ENCODE data around the gene OR51A2.
"Not testable (repeated sequence)": the region's sequence is repeated elsewhere in the genome, so short reads cannot be mapped to it uniquely, and the experiment has no call there.

The OR51A2 gene

GRCh38 chr11:4955613-4956012, at the start of gene OR51A2:
OR51A2 (minus strand) TSS chr11:4955713; CDS start chr11:4955713, 0 bp downstream.
- in situ Hi-C loops (cut with HindIII; ENCODE audit: low sequenced_read_pairs): not testable (repeated sequence)

- in situ Hi-C loops (cut with HindIII; ENCODE audit: low sequenced_read_pairs): no loop called here
Observed at GRCh38 chr11:5004424-5005274, 49.1 kb upstream of the OR51A2 start.

- in situ Hi-C loops (cut with HindIII; ENCODE audit: low sequenced_read_pairs): no loop called here
Observed at GRCh38 chr11:4994551-4994950, 39.0 kb upstream of the OR51A2 start, which contains the start of gene OR51L1. OR51L1 (plus strand) TSS chr11:4994851; CDS start chr11:4998983, 4,132 bp downstream.

- in situ Hi-C loops (cut with HindIII; ENCODE audit: low sequenced_read_pairs): no loop called here
Observed at GRCh38 chr11:4991060-4991459, 35.5 kb upstream of the OR51A2 start.

- in situ Hi-C loops (cut with HindIII; ENCODE audit: low sequenced_read_pairs): no loop called here
Observed at GRCh38 chr11:4983841-4984240, 28.3 kb upstream of the OR51A2 start.

- in situ Hi-C loops (cut with HindIII; ENCODE audit: low sequenced_read_pairs): no loop called here
Observed at GRCh38 chr11:4982678-4983077, 27.2 kb upstream of the OR51A2 start.

GRCh38 chr11:4979036-4979435, 23.5 kb upstream of the OR51A2 start:
- in situ Hi-C loops (cut with HindIII; ENCODE audit: low sequenced_read_pairs): no loop called here

- in situ Hi-C loops (cut with HindIII; ENCODE audit: low sequenced_read_pairs): no loop called here
Observed at GRCh38 chr11:4975436-4975835, 19.9 kb upstream of the OR51A2 start.

GRCh38 chr11:4962816-4963215, 7.3 kb upstream of the OR51A2 start:
- in situ Hi-C loops (cut with HindIII; ENCODE audit: low sequenced_read_pairs): no loop called here

GRCh38 chr11:4960877-4961276, 5.4 kb upstream of the OR51A2 start:
- in situ Hi-C loops (cut with HindIII; ENCODE audit: low sequenced_read_pairs): no loop called here

- in situ Hi-C loops (cut with HindIII; ENCODE audit: low sequenced_read_pairs): no loop called here
Observed at GRCh38 chr11:4957396-4957795, 1.9 kb upstream of the OR51A2 start.

GRCh38 chr11:4947505-4947904, 8.0 kb downstream of the OR51A2 start, which contains the start of gene OR51A4:
OR51A4 (minus strand) TSS chr11:4947605; CDS start chr11:4947100, 505 bp downstream.
- in situ Hi-C loops (cut with HindIII; ENCODE audit: low sequenced_read_pairs): no loop called here

GRCh38 chr11:4936745-4937144, 18.8 kb downstream of the OR51A2 start:
- in situ Hi-C loops (cut with HindIII; ENCODE audit: low sequenced_read_pairs): no loop called here

GRCh38 chr11:4932751-4933150, 22.8 kb downstream of the OR51A2 start:
- in situ Hi-C loops (cut with HindIII; ENCODE audit: low sequenced_read_pairs): no loop called here

GRCh38 chr11:4926608-4927007, 28.9 kb downstream of the OR51A2 start:
- in situ Hi-C loops (cut with HindIII; ENCODE audit: low sequenced_read_pairs): no loop called here

GRCh38 chr11:4924239-4924638, 31.3 kb downstream of the OR51A2 start, which contains the start of gene OR51G1:
OR51G1 (minus strand) TSS chr11:4924339; CDS start chr11:4924339, 0 bp downstream.
- in situ Hi-C loops (cut with HindIII; ENCODE audit: low sequenced_read_pairs): no loop called here

GRCh38 chr11:4922304-4922703, 33.2 kb downstream of the OR51A2 start:
- in situ Hi-C loops (cut with HindIII; ENCODE audit: low sequenced_read_pairs): no loop called here

- in situ Hi-C loops (cut with HindIII; ENCODE audit: low sequenced_read_pairs): no loop called here
Observed at GRCh38 chr11:4921796-4922195, 33.7 kb downstream of the OR51A2 start.

GRCh38 chr11:4919250-4919649, 36.3 kb downstream of the OR51A2 start, which contains the start of gene OR51G2:
OR51G2 (minus strand) TSS chr11:4919350; CDS start chr11:4915663, 3,687 bp downstream.
- in situ Hi-C loops (cut with HindIII; ENCODE audit: low sequenced_read_pairs): no loop called here

GRCh38 chr11:4916581-4916980, 38.9 kb downstream of the OR51A2 start:
- in situ Hi-C loops (cut with HindIII; ENCODE audit: low sequenced_read_pairs): no loop called here

Data from DLD1 (cell line).